GM19193 (cell line): ENCODE measurements around the gene MTF1.

Experiments
- POLR2A ChIP-seq: IDR thresholded peaks from 4 replicates; pipeline ENCODE4 v1.6.1; 2011; ENCODE audit not compliant: insufficient read depth, insufficient read length; ENCODE audit errors: extremely low read depth

MTF1 gene

GRCh38 chr1:37859507-37860345 is at the start of gene MTF1:
MTF1 (minus strand) TSS chr1:37859592; CDS start chr1:37857658, 1,934 bp downstream.
- peak; percentile 79 for TF ChIP-seq POLR2A

- no peak for TF ChIP-seq POLR2A
Measured at GRCh38 chr1:37905727-37906126, 46.3 kb upstream of the MTF1 start.

DNA sequence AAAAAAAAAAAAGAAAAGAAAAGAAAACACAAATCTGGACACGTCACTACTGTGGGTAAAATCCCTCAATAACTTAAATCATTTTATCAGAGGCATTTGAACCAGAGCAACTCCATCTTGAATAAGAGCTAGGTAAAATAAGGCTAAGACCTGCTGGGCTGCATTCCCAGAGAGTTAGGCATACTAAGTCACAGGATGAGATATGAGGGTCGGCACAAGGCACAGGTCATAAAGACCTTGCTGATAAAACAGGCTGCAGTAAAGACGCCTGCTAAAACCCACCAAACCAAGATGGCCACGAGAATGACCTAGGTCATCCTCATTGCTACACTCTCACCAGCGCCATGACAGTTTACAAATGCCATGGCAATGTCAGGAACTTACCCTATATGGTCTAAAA is 43.6 kb upstream of the MTF1 start:
- no peak for TF ChIP-seq POLR2A

DNA sequence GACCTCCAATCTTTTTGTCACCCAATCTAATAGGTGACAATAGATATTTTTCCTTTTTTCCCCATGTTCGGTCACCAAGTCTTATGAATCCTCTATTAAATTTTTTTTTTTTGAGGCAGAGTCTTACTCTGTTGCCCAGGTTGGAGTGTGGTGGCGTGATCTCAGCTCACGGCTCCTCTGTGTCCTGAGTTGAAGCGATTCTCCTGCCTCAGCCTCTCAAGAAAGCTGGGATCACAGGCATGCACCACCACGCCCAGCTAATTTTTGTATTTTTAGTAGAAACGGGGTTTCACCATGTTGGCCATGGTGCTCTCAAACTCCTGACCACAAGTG is 42.5 kb upstream of the MTF1 start:
- no peak for TF ChIP-seq POLR2A

DNA sequence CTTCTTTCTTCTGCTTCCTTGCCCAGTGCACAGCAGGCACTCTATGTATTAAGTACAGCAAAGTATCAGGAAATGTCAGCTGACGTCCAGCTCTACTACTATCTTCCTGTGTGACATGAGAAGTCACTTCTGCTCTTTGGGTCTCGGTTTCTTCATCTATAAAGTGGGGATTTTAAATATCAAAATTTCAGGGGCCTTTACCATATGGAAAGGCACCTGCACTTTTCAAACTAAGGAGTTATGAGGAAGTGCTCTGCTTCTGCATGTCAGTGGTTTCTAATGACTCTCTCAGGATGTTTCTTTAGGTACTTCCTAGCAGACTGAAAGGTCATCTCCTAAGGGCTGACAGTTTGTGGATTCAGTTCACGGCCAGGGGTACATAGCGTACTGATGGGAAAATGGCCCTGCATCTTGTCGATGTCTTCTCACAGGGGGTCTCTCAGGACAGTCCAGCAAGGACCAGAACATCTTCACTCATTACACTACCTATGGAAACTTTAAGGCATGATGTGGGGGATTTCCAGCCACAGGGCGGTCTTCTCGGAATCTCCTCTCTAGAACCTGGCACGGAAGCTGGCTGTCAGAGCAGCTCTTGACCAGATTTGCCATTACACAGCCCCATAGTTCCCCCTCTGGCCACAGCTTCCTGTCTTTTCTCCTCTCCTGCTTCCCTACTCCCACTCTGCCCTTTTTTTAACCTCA is 42.0 kb upstream of the MTF1 start:
- no peak for TF ChIP-seq POLR2A

GRCh38 chr1:37893673-37894072 is 34.3 kb upstream of the MTF1 start:
- TF ChIP-seq POLR2A: no peak

DNA sequence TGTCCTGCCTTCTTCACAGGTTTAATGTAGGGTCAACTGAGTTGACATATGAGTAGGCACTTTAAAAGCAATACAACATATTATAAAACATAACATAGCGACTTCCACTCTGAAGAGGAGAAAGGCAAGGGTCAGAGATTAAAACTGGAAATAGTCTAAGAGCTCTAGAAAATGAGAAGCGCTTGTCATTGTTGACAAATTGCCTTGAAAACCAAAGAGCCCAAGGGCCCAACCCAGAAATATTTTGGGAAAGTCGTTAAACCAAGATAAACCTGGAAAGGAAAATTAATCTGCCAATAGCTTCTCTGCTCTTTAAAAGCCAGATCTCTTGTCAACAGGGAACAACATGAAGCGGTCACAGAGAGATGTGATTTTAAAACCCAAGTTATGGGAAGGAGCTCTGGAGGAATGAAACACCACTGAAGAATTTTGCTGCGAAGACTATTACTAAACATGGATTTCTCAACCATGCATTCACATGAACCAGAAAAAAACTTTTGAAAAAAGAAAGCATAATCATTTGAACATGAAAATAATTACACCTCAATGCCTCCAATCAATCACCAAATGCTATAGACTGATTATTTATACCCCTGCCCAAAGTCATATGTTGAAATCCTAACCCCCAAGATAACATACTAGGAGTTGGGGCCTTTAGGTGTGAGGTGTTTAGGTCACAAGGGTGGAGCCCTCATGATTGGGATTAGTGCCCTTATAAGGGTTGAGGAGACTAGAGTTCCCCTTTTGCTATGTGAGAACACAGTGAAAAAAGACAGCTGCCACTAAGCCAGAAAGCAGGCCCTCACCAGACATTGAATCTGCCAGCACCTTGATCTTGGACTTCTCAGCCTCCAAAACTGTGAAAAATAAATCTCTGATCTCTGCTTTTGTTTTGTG is 33.0 kb upstream of the MTF1 start:
- no peak for TF ChIP-seq POLR2A

DNA sequence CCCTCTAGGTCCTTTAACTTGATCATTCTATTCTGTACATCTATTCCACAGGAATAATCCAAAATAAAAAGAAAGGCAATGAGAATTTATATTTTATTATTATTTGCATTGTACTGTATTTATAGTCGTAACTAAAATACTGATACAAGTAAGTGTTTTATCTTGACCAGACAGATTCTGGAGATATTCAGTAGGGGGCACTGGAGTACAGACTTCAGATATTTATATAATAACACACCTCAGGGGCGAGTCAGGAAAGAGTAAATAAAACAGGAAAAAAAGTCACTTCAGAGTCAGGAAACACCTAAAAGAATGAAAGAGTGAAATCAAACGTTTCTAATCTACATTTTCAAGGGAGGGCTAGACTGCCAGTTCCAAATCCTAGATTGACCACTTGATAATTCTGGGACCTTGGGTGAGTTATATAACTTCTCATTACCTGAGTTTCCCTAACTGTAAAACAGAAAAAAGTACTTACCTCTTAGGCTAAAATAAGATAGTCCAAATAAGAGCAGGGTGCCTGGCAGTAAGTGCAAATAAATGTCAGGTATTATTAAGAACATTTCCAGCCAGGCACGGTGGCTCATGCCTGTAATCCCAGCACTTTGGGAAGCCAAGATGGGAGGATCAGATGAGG is 31.1 kb upstream of the MTF1 start:
- no peak for TF ChIP-seq POLR2A

DNA sequence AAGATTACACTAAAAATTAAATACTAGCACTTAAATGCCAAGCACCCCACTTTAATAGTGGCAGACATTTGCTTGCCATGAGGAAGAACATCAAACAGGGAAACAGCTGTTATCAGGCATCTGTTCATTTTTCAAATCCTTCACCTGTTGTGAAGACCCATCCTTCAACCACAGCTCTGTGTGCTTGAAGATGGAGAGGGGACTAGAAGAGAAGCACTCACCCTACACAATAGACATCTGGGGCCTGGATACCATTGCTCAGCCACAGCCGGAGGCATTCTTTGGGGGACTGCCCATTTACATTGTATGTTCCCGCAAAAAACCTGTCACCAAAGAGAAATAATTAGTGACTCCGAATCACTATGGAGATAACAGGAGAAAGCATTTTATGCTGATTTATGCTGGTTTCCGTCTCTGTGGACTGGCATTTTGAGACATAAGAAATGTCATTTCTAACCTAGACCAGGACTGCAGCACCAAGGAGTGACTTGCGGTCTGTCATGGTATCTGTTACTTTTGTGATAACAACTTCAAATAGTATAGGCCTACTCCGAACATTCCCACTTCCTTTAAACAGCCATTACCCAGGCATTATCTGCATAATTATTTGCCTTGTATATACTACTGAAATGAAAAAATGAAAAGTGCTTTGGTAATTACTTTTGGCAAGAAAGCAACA is 28.8 kb upstream of the MTF1 start:
- no peak for TF ChIP-seq POLR2A

- no peak for TF ChIP-seq POLR2A
Measured at GRCh38 chr1:37884145-37884544, 24.8 kb upstream of the MTF1 start.

- no peak for TF ChIP-seq POLR2A
Measured at GRCh38 chr1:37883671-37884070, 24.3 kb upstream of the MTF1 start.

GRCh38 chr1:37879865-37880264 is 20.5 kb upstream of the MTF1 start:
- no peak for TF ChIP-seq POLR2A

DNA sequence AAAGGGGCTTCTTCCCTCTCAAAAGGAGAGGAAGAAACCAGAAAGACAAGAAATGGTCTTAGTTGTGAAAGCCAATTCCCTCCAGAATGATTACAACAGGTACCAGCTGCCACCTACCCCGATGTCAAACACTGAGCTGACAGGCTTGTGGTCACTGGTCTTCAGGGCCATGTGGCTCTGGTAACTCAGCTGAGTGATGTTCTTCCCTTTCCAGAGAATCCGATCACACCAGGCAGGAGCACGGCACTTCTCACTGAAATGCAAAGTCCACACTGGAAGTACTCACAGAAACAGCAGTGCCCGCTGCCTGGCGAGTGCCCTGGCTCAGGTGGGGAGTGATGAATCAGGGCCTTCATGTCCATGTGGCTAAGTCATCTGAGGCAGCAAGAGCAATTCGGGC is 18.7 kb upstream of the MTF1 start:
- no peak for TF ChIP-seq POLR2A

GRCh38 chr1:37875833-37876232 is 16.4 kb upstream of the MTF1 start:
- TF ChIP-seq POLR2A: no peak

- TF ChIP-seq POLR2A: no peak
Measured at GRCh38 chr1:37872692-37873091, 13.3 kb upstream of the MTF1 start.

DNA sequence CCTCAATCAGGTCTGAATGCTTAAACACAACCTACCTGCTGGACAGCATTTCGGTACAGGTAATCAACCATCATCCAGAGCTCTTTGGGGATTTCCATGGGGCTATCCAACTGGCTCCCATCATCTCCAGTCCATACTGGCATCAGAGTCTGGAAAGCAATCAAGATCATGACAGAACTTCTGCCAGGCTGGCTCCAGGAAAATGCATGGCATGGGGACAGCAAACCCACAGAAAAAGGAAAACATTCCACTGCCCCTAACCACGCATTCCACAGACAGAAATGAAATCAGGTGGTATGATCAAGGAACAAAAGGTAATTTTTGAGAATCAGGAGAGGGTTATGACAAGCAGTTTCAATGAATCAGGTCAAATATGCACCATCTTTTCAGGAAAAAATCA is 9.1 kb upstream of the MTF1 start:
- no peak for TF ChIP-seq POLR2A
